Stimulated activated CD4-positive, alpha-beta T cell treated with anti-CD3 and anti-CD28 coated beads, Interleukin-15, amount 100 ng/mL, for 24 hours (primary cell): ENCODE measurements around the gene MRPL53.
"Not testable (repeated sequence)": the region's sequence is repeated elsewhere in the genome, so short reads cannot be mapped to it uniquely, and the experiment has no call there.

Experiments
- DNase-seq: peaks from one replicate; pipeline ENCODE4 v3.0.0-alpha.2; 2020

MRPL53 gene

DNA sequence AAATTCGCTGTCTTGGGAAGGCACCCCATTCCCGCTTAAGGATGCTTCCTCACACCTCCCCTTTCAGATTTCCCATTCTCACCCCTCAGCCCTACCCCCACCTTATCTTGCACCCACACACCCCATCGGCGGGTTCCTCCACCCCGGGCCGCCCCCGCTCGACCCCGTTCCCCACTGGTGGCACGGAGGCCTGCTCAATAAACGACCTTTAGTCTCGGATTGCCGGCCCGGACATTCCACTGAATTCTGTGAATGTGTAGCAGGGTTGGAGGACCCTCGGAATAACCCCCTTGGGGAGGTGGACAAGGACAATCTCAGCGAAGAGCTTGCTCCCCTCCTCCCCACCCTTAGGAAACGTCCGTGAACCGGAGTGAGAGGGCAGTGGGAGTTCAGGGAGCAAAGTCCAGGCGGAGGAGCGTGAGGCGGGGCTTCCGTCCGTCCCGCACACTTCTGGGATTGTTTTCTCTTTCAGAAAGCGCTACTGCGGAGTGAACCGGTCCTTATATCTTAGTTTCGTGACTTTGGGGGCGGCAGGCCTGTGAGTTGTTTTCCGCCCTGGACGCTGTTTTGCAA is 29.8 kb upstream of the MRPL53 start:
- no peak for DNase-seq

- no peak for DNase-seq
These were observed 29.0 kb upstream of the MRPL53 start for GRCh38 chr2:74501335-74502071.

GRCh38 chr2:74500578-74500946 is 28.1 kb upstream of the MRPL53 start:
- no peak for DNase-seq

GRCh38 chr2:74499940-74500577 is 27.6 kb upstream of the MRPL53 start:
- DNase-seq, result no peak

DNA sequence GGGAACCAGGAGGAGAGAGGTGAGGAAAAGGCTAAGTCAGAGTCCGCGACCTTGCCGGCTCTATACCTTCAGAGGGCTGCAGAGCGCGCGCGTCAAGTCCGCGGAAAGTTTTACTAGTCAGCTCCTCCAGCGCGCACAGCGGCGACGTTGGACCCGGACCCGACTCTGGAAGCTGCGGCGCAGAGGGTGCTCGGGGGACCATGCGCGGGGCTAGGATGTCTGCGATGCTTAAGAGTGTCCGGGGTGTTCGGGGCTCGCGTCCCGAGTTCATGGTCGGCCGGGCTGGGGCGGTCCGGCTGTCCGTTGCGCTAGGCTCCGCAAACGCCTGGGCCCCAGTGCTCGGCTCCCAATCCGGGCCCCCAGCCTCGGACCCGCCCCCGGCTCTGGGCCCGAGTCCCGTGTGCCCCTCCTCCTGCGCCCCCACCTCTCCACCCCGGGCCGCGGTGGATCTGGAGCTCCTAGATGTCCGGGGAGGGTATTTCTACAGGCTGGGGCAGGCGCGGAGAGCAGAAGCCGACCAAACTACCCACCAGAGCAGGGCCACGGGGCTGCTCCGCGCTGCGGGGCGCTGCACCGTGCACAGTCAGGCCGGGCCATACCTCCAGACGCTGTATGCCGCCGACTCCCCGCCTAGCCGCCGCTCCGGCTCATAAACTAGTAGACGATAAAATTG is 26.9 kb upstream of the MRPL53 start, which contains the start of gene LBX2:
Gene LBX2 (minus strand): TSS at position 337 of the 673 bp plus-strand sequence. CDS start 66 bp downstream, at position 271.
- peak; percentile 68 for DNase-seq

DNA sequence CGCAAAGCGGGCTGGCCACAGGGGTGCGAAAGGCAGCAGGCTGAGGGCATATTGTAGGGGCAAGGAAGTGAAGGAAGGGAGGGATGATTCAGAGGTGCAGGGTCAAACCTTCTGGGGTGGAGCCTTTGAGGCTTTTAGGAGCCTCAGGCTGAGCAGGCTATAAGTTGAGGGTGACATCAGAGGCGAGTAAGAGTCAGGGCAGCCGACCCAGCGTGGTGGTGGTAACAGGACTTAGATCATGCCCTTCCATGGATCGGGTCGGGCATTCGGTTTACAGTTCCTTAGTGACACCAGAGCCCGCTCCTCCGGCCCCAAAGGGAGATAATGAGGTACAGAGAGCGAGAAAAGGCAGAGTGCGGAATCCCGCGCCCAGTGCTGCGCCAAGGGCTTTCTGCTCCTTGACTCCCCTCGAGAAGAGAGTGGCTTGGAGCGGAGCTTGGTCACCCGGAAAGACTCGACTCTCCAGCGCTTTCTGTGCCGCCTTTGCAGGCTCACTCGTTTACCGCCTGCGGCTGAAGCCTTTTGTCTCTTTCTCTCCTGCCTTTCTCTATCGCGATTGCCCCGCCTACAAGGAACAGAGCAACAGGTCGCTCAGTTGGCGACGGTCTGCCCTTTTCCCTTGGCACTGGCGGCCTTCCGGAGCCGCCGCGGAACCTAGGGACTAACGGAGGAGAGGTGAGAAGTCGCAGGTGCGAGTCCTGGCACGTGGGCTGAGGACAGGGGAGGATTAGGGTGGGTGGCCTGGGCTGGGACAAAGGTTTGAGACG is 26.2 kb upstream of the MRPL53 start:
- peak; percentile 47 for DNase-seq

- peak; percentile 62 for DNase-seq
These were observed 25.5 kb upstream of the MRPL53 start for GRCh38 chr2:74497777-74498499.

DNA sequence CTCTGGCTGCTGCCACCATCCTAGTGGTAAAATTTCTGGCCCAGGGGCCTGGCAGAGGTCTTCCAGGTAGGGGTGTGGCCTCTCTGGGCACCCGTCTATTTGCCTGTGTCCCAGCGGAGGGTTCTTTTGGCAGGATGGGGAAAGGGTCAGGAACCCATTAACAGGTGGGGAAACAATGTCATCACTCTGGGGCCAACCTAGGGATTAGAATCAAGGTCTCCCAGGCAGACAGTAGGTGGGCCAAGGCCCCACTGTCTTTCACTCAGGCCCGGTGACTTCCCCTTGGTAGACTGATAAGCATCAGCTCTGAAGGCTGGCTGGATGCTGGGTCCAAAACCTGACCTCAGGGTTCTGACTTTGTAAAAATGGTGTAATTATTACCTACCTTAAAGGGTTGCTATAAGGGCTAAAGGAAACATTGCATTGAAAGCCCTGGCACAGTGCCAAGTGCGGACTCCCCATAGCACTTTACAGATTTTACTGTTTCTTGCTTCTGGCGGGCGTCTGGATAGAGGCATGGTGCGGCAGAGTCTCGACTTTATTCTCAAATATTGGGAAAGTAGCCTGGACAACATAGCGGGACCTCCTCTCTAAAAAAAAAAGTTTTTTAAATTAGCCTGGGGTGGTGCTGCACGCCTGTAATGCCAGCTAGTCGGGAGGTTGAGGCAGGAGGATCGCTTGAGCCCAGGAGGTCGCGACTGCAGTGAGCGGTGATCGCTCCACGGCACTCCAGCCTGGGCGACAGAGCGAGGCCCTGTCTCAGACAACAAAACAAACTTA is 24.7 kb upstream of the MRPL53 start:
- no peak for DNase-seq

- no peak for DNase-seq
These were observed 23.0 kb upstream of the MRPL53 start for GRCh38 chr2:74495440-74495839.

DNA sequence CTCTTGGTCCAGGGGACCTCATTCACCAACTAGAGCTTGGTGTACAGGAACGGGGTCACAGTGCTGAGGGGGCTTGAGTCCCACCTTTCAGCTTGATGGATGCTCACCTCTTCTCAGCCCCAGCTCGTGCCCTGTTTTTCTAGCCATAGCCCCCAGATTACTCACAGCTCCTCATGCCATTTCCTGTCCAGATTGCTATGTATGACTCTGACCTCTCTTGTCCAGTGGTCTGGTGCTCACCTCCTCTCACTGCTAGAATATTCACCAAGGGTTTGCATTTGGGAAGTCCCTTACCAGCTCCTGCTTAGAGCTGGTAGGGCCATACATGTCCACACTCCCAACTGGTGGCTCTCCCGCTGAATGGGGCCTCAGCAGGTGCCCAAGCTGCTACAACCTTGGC is 21.1 kb upstream of the MRPL53 start:
- no peak for DNase-seq

DNA sequence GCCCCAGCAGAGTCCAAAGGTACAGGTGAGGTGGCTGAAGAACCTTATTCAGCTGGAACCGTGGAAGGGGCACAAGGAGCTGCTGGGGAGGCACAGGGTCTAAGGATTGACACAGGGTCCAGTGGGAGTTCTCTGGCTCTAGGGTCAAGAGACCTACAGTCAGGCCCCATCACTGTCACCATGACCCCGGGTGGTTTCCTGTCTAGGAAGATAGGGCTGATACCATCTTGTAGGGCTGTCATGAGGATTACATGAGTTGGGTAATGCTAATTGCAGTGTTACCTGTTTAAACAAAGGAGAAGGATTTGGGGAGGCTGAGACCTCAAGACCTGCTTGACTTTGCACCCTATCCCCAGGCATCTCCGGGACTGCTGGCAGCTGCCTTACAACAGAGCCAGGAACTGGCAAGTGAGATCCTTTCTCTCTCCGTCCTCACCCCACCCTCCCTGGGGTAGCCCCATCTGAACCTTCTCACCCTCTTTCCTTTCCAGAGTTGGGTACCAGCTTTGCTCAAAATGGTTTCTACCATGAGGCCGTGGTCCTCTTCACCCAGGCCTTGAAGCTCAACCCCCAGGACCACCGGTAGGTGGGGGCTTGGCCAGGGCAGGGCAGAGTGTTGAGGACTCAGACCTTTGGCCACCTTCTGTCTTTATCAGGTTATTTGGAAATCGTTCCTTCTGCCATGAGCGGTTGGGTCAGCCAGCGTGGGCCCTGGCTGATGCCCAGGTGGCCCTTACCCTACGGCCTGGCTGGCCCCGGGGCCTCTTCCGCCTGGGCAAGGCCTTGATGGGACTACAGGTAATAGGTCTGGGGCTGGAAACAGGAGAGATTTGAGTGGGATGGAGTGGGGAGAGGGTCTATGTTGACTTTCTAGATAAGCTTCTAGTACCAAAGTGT is 19.4 kb upstream of the MRPL53 start:
- no peak for DNase-seq

- DNase-seq, result no peak
These were observed 17.4 kb upstream of the MRPL53 start for GRCh38 chr2:74489906-74490305.

GRCh38 chr2:74488643-74489481 is 16.4 kb upstream of the MRPL53 start:
- no peak for DNase-seq

GRCh38 chr2:74486141-74486540 is 13.7 kb upstream of the MRPL53 start:
- no peak for DNase-seq

DNA sequence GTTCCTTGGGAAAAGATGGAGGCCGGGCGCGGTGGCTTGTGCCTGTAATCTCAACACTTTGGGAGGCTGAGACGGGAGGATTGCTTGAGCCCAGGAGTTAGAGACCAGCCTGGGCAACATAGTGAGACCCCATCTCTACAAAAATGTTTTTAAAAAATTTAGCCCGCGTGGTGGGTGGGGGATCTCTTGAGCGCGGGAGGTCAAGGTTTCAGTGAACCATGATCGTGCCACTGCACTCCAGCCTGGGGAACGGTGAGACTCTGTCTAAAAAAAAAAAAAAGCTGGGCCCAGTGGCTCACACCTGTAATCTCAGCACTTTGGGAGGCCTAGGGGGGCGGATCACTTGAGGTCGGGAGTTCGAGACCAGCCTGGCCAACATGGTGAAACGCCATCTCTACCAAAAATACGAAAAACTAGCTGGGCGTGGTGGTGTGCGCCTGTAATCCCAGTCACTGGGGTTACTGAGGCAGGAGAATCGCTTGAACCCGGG is 11.2 kb upstream of the MRPL53 start:
- DNase-seq, result not testable (repeated sequence)

GRCh38 chr2:74482801-74483674 is 10.6 kb upstream of the MRPL53 start, which contains the start of the genes CCDC142 and TTC31:
Gene CCDC142, minus strand, starts transcription at chr2:74482998. Its CDS starts 161 bp downstream, at chr2:74482837.
Gene TTC31, plus strand, starts transcription at chr2:74483081. Its CDS starts 15 bp downstream, at chr2:74483096.
- DNase-seq, result peak; percentile 96

- peak; percentile 69 for DNase-seq
These were observed 9.7 kb upstream of the MRPL53 start for GRCh38 chr2:74481961-74482800.
